Ecto neural progenitor cell (in vitro differentiated cells): ENCODE measurements around the gene CLTC.

Source experiments
- DNase-seq: peaks from one replicate; pipeline ENCODE4 v3.0.0-alpha.2; 2018; ENCODE audit warnings: low spot score

The CLTC gene

DNA sequence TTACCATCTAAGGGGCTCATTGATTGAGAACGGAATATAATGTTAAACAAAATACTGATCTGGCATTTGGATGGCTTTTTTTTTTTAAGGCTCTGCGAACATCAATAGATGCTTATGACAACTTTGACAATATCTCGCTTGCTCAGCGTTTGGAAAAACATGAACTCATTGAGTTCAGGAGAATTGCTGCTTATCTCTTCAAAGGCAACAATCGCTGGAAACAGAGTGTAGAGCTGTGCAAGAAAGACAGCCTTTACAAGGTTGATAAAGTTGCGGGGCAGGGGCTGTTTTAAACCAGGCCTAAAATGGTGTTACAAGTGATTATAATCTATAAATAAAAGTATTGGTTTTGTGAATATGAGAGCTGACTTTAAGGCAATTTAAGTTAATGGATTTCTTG, 65.3 kb downstream of the CLTC start:
- DNase-seq, result no peak

DNA sequence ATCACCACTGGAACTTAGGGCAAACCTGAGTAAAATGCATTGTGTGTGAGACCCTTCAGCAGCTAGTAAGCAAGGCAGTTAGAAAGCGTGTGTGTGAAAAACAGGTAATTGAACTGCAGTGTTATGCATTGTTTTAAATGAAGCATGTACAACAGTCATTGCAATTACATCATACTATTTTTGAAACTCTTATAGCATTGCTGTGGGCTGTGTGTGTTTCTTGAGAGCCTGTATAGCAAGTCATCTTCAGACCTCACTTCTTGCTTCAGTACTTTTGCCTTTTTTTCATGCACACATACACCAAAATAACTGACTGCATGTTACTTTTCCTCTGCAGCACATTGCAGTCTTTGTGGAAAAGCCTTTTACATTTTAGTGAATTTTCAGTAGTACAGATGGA, 68.3 kb downstream of the CLTC start:
- no peak for DNase-seq

DNA sequence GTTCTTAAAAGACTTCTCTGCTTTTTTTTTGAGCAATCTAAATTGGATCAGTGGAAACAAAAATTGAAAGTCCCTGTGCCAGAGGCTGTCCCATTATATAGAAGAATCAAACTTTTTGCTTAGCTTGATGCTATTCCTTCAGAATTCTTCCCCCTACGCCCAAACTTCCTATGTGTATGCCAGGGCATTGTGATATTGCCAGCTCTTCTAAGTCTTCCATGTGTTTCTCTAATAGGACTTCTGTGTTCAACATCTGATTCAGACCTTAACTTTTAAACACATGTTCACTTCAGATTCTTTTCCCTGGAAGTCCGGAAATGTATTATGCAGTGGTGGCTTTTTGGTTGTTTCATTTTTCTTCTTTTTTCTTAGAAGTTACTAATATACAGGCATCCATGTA, 68.8 kb downstream of the CLTC start:
- DNase-seq, result no peak

DNA sequence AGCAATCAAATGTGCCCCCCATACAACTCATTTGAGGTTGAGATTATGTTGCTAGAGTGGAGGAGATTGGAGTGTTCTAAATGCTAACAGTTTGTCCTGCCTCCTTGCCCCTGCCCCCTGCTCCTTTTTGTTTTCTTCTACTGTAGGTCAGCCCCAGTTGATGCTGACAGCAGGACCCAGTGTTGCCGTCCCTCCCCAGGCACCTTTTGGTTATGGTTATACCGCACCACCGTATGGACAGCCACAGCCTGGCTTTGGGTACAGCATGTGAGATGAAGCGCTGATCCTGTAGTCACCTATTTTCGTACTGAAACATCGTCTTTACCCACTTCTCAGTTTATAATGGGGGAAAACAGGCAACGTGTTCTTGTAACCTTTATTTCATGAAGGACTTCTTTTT, 73.9 kb downstream of the CLTC start:
- DNase-seq, result no peak

DNA sequence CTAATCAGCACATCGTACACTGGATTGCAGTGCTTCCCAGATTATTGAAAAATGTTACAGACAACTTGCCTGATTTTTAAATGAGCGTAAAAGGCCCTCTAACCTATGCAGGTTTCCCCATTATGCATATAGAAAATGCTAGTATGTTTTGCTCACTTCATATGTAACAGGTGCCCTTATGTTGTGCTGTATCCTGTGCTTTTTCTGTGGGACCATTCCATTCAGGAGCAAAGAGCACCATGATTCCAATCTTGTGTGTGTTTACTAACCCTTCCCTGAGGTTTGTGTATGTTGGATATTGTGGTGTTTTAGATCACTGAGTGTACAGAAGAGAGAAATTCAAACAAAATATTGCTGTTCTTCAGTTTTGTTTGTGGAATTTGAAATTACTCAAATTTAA, 74.6 kb downstream of the CLTC start:
- no peak for DNase-seq

DNA sequence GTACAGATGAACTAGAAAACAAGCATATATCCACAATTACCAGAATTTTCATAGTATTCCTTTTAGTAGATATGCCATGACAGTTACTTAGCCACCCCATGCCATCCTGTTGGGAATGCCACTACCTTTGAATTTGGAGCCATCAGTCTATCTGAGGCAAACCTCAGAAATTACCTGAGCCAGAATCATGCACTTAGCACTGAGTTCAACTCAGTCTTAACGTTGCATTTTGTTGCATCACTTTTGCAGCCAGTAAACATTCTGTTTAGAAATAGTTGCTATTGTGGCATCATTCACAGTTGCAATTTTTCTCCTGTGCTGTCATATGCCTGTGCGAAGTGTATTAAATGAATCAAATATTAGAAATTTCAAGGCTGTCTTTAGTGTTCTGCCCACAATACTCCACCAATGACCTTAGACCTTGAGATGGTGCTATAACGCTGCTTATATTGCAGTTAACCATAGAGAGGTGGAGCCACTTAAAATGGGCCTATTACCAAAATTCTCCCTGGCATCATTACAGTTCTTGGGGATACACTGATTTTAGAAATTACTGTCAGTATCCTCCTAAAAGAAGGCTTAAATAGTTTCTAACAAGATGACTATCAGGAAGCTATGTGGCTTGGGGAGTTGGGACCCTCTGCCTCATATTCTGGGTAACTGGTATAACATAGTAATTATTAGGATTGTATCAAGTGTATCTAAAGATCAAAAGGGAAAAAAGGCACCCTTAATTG, 76.4 kb downstream of the CLTC start:
- DNase-seq, result no peak

DNA sequence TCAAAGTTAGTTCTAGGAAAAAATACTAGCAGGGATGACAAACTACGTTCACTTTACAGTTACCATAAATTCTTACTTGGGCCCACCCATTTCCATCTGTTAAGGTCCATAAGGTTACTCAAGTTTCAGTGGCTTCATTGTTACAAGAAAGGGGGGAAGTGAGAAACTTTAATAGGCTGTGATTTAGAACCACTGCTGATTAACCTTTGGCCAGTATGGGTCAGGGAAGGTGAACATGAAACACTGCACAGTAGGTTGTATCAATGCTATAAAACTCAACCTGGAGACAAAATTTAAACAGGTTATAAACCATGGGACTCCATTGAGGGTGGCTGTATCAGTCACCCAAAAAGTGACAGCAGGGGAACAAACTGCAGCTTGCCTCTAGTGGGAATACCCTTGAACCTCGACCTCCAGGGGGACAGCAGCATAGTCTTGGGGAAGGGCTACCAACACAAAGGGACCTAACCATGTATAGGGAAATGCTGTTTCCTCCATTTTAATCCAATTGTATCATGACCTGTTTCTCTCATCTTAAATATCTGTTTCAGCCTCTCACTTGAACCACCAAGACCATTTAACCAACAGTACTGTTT, 77.1 kb downstream of the CLTC start:
- DNase-seq, result no peak

DNA sequence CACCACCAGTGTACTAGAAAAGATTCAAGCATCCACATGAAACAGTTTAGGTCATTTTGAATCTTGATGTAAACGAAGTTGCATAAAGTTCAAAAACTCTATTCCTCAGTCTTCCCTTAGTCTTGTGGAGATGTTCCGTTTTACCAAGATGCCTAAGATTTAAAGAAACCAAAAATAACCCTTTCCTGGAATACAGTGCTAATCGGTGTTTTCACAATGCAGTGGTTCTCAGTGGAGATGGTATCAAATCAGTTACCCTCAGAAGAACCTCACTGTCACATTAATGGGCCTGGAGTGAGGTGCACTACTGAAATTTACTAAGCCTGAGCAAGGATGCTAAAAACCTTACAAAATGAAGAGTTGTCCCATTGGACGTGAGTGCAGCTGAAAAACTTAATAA, 78.4 kb downstream of the CLTC start:
- DNase-seq, result no peak

DNA sequence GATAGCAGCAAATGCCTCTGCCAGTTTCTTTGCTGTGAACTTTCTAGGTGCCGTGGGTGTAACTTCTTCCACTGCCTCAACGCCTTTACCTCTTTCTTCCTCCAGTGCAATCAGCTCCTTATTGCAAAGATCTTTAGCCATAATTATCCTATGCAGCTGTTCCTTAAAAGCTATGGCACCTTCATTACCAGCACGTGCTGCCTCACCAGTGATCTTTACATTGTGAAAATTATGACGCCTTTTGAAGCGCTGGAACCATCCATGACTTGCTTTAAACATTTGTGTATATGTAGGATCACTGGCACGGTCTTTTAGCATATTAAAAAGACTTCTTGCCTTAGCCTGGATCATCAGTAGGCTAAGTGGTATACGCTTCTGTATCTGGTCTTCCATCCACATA, 79.5 kb downstream of the CLTC start:
- no peak for DNase-seq

DNA sequence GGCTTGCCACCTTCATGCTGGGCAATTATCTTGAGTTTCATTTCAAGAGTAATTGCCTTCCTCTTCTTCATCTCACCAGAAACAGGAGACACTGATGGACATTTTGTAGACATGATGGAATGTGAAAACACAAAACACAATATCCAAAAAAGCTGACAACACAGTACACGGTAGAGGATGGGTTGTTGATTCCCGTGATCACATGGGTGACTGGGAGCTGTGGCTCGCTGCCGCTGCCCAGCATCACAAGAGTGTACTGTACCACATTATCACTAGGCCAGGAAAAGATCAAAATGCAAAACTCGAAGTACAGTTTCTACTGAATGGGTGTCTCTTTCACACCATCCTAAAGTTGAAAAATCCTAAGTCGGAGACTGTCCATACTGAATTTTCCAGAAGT, 80.1 kb downstream of the CLTC start:
- no peak for DNase-seq

DNA sequence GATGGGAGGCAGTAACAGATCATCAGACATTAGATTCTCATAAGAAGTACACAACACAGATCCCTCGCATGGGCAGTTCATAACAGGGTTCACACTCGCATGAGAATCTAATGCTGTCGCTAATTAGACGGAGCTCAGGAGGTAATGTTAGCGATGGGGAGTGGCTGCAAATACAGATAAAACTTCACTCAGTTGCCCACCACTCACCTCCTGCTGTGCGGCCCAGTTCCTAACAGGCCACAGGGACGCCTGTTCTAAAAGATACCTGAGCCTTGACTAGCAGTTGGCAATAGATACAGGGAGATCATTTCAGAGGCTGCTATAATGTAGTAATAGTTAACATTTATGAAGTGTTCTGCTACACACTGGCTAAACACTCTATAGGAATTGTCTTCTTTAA, 82.6 kb downstream of the CLTC start:
- no peak for DNase-seq

DNA sequence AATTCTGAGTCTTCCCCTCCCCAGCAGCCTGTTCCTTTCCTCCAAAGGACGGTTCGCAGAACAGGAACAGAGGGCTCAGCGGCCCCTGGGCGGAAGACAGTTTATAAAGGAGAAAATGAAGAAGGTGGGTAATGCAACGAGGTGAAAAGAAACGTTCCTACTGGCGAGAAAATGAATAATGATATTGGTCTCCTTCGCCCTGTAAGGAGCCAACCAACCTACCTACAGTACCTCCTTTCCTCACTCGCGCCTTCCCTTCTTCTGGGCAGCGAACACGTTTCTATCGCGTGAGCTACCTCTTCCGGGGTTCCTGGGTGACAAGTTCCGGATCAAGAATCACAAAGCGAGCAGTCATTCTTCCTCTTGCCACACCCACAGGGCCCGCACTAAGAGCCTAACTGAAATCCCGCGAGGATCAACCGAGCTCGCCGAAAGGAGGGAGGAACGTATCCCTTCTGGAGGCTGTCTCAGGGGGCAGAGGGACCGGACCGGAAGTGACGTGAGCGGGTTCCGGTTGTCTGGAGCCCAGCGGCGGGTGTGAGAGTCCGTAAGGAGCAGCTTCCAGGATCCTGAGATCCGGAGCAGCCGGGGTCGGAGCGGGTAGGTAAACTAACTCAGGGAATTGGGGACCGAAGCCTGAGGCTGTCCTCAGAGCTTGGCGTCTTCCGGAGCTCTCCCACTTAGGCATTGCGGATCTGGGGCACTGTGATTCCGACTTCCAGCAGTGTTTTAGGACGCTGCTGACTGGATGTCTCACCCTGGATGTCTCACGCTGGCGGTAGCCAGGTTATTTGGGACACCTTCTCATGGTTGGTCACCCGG, 87.7 kb downstream of the CLTC start, which contains the start of the genes PTRH2 and VMP1:
Gene PTRH2, minus strand, starts transcription at position 282 of the 822 bp plus-strand sequence. CDS start 9,452 bp downstream, outside the sequence.
Gene VMP1, plus strand, starts transcription at position 506 of the 822 bp plus-strand sequence. CDS start 23,793 bp downstream, outside the sequence.
- DNase-seq, result peak; percentile 100

DNA sequence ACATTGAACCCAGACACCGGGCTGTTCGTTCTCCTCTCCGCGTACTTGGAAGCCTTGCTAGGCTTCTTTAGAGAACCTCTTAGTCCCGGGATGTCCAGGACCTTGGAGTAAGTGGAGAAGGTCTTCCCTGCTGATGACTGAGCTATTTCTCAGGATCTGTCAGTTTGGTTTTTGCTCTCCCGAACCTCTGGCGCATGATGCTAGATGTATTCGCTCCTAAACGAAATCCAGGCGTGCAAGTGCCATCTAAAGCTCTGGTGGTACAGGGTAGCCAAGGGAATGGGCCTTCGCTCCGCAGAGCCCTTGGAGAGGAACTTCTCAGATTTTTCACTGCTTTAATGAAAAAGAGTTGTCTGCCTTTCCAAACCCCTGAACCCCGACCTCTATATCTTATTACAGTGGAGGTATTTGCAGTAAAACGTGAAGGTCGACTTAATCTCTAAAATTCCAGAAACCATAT, 88.3 kb downstream of the CLTC start:
- no peak for DNase-seq

DNA sequence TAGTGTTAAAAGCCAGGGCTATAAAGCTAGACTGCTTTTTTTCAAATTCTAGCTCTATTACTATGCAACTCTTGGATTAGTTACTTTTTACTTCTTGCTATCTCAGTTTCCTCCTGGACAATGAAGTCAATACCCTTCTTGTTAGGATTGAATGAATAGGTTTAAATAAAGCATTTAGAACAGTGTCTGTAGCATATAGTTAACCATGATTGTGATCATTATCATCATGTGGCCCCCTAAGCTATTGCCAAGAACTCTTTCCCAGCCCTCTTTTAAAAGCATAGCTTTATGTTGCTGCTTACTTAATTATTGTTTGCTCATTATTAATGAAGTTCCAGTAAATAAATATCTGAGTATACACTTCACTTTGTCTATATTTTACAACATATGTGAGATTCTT, 92.2 kb downstream of the CLTC start:
- DNase-seq, result no peak

DNA sequence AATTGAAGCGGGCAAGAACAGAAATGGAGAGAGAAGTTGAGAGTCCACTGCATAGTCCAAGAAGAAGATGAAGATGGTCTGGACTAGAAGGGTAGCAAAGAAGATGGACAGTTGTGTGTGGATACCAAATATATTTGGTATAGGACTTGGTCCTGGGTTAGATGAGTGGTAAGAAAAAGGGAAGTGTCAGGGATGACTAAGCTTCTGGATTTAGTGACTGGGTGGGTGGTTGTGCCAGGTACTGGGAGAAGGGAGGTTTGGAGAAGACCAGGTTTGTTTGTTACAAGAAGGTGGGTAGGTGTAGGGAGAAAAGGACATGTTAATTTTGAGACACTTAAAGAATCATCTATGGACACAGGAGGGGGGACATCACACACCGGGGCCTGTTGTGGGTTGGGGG, 93.2 kb downstream of the CLTC start:
- DNase-seq, result no peak

DNA sequence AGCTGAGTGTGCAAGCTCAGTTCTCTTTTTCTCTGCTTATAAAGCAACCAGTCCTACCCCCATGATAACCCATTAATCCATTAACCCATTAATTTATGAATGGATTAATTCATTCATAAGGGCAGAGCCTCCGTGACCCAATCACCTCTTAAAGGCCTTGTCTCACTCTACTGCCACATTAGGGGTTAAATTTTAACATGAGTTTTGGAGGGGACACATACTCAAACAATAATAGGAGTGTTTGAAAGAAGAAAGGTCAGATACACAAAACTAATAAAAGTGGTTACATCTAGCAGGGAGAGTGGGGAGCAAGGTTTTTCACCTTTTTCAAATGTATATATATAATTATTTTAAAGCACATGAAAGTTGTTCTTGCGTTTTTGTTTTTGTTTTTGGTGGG, 94.6 kb downstream of the CLTC start:
- DNase-seq, result no peak

DNA sequence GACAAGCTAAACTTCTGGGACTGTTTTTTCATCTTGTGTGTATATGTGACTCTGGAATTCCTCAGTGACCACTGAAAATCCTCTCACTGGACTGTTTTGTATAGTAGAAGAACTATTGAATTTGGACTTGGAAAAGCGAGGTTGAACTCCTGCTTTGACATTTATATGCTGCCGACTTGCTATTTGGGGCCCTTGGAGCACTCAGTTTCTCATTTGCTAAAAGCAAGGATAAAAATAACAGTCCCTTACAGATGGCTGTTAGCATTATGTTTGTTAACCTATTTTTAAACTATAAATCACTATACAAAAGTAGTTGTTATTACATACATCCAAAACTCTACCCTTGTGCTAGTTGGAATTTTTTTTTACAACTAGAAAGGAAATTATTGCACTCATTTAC, 96.7 kb downstream of the CLTC start:
- DNase-seq, result no peak

DNA sequence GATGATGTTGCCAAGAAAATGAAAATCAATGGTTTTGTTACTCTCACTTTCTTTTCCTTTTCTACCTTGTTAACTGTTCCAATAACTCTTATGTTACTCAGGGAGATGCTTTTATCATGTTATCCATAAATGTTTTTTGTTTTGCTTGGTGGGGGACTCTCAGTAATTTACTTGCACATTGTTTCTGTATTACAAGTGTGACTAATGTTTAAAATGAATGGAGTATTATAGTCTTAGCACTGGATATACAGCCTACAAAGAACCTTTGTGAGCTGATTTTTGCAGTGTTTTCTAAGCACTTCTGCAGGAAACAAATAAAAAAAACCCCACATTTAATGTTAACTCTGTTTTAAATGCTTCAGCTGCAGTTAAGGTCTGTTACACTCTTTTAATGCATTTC, 99.8 kb downstream of the CLTC start:
- DNase-seq, result no peak

DNA sequence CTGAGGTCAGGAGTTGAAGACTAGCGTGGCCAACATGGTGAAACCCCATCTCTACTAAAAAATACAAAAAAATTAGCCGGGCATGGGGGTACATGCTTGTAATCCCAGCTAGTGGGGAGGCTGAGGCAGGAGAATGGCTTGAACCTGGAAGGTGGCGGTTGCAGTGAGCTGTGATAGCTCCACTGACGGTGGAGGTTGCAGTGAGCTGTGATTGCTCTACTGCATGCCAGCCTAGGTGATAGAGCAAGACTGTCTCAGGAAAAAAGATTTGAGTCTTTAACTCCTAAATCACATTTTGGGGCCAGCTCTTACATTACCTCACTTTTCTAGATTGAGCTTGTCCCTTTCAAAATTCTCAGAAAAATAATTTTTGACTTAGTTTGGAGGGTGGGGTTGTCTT, 102.9 kb downstream of the CLTC start:
- no peak for DNase-seq

DNA sequence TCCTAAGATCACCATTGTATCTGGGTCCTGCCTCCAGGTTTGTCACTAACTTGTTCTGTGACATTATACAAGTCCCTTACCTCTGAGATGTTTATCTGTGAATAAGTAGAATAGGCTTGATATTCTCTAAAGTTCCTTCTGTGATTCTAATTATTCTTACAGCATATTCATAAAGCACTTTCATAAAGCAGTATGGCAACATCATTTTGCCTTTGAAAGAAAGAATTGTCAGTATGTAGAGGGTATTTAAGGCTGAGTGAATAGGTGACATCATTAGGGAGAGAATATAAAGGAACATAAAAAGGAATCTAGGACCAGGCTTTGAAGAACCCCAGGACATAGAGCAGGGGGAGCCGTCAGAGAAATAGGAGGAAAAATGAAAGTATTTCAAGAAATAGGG, 103.3 kb downstream of the CLTC start:
- DNase-seq, result no peak

DNA sequence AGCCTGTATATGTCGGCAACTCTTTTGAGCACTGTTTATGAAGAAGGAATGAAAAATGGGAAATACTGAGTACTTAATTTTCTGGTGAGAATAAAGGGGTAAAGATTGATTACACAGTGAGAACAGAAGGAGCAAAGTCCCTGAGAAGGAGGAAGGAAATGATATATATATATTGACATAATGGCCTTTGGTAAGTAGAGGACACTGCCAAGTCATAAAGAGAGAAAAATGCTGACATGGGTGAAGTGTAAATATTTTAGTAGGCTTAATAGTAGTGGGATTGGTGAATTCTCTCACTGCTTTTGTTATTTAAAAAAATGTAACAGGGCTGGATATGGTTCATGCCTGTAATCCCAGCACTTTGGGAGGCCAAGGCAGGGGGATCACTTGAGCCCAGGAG, 103.9 kb downstream of the CLTC start:
- DNase-seq, result no peak

DNA sequence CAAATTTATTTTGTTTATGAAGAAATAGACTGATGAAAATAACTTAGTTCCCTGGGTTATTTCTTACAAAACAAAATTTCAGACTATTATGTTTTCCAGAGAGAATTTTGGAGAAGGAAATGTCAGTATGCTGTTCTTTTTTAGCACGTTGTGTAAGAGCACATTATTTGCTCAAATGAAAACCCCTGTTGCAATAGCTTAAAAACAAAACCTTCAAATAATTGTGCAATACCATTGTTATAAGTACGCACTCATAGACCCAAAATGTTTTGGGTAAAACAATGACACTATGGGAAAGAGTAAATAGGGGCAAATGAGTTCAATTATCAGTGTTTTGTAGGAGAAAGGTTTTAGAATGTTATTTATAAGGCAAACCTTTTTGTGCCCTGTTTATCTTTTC, 106.0 kb downstream of the CLTC start:
- no peak for DNase-seq
